ENCODE data around the gene PTPRG.
A peak's percentile ranks its signal among the peaks of the same experiment; 100 is the strongest.
"Not testable (repeated sequence)": the region's sequence is repeated elsewhere in the genome, so short reads cannot be mapped to it uniquely, and the experiment has no call there.

Gene PTPRG

GRCh38 chr3:61561374-61562041, at the start of gene PTPRG:
Gene PTPRG (plus strand): TSS chr3:61561571. CDS start chr3:61562288, 717 bp downstream.
- DNase-seq: peak; percentile 73

- DNase-seq: no peak
These were observed 42.8 kb upstream of the PTPRG start for GRCh38 chr3:61518590-61518989.

DNA sequence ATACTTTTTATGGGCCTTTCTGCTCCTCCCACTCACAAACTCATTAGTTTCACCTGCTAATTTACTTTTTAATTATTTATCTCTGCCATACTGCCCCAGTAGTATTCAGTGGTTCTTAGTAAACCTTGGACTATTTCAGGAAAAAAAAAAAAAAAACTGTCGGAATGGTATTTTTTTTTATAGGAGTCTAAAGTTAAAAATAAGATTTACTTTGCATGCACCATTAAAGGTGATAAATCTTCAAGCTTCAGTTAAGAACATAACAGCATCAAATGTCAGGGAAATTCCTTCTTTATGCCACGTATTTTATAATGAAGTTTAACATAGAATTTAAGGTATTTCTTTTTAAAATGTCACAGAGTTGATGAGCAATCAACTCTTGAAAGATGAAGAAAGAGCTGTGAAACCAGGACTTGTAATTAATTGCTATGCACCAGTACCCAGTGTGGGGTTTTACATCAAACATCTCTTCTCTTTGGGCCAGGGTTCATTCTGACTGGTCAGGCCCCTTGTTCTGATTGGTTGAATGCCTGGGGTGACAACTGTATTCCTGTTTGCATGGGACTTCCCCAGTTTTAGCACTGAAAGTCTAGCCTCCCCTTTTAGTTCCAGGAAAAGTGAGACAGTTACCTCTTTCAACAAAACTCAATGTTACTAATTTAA, 40.3 kb upstream of the PTPRG start:
- DNase-seq: no peak

DNA sequence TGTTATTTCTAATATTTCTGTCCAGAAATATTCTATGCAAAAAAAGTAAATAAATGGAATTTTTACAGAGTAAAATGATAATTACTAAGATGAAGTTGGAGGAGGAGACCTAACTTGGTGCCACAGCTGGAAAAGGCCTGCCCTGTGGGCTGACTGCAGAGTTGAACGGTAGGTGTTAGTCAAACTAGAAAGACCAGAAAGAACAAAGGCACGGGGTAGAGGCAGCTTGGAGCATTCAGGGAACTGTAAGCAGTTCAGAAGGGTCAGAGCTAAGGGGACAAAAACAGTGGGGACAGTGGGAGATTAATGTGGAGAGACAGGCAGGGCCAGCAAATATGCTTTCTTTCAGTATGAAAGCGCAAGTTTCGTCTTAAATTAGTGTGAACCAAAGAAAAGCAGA, 39.3 kb upstream of the PTPRG start:
- DNase-seq: no peak

- no peak for DNase-seq
These were observed 38.7 kb upstream of the PTPRG start for GRCh38 chr3:61522626-61523025.

DNA sequence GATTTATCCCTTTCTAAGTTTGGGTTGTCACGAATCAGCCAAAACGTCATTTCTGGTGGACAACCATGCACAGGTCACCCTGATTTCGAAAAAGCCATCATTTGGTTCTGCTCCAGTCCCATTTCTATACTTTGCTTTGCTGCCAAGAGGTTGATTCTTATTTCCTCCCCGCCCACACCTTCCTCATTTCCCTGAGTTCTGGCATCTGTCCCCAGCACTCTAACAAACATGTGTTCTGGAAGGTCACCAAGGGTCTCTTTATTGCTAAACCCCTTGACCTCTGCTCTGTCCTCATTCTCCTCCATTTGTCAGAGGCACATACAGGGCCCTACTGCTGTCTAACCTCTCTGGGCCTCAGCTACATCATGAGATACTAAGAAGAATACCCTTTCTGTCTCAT, 36.4 kb upstream of the PTPRG start:
- no peak for DNase-seq

GRCh38 chr3:61526308-61526707, 35.1 kb upstream of the PTPRG start:
- no peak for DNase-seq

GRCh38 chr3:61527011-61527410, 34.4 kb upstream of the PTPRG start:
- no peak for DNase-seq

DNA sequence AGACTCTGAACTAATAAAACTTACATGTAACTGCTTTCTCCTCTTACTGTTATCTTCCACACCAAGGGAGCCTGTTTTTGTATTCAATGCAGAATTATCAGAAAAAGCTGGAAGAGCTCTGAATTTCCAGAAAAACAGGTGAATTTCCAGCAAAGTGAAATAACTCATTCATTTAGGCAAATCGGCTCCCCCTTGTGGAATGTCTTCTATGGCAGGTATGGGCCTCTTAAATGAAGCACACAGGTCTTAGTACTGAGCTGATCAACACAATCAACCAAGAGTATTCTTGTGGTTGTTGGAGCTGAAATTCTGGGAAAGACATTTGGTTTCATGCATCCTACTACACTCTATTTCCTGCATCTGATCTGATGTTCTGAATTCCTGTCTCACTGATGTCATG, 31.0 kb upstream of the PTPRG start:
- peak; percentile 10 for DNase-seq

DNA sequence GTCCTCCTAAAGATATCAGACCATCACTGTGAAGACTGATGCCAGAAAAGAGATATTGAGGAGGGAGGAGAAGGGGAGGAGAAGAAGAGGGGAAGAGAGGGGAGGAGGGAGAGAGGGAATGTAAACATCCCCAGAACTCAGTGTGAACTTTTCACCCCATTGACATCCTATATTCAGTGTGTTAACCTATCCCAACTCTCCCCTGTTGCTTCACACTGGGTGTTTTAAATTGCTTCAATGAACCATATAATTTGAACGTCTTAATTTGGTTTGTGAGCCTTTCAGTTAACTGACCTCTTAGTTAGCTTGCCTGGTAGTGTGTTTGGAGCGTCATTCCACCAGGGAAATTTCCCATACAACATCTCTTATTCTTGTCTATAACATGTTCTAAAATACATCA, 29.8 kb upstream of the PTPRG start:
- no peak for DNase-seq

GRCh38 chr3:61532739-61533500, 28.5 kb upstream of the PTPRG start:
- DNase-seq: no peak

- DNase-seq: no peak
These were observed 25.5 kb upstream of the PTPRG start for GRCh38 chr3:61535826-61536225.

GRCh38 chr3:61537366-61537765, 24.0 kb upstream of the PTPRG start:
- no peak for DNase-seq

GRCh38 chr3:61538486-61538885, 22.9 kb upstream of the PTPRG start:
- DNase-seq: no peak

DNA sequence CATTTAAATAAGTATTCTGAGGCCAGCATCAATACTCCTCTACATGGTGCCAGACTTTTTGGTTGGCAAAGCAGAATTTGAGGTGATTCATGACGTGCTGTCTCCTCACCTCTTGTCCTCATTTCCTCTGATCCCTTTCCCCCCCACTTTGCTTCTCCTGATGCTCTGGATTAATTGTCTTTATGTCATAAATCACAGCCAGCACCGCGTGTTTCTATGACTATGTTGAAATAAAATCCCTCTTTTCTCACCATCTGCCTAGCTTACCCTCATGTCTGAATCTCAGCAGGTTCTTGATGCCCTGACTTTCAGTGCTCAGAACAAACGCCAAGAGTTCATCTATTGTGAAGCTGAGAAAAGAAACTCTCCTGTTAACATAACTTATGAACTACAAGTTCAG, 19.7 kb upstream of the PTPRG start:
- no peak for DNase-seq

DNA sequence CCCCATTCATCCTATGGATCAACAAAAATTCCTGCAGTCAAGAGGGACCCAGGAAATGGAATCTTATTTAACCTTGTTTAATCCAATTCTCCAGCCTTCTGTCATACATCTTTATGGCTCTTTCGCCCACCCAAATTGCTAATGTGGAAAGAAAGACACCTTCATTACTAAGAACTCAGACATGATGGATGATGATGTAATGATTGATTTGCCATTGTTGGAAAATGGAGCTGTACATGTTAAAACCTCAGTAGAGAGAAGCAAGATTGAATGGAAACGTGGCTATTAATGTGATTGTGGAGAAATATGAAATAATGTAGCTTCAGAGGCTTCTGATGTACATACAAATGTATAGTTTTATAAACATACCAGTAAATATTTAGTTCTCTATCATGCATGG, 15.7 kb upstream of the PTPRG start:
- DNase-seq: no peak

DNA sequence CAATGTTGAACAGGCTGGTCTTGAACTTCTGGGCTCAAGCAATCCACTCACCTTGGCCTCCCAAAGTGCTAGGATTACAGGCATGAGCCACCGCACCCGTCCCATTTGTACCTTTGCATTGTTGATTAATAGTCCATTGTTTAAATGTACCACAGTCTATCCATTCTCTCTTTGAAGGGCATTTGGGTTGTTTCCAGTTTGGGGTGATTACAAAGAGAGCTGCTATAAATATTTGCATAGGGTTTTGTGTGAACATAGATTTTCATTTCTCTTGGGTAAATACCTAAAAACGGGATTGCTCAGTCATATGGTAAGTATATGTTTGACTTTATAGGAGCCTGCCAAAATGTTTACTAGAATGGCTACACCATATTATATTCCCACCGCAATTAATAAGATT, 13.7 kb upstream of the PTPRG start:
- DNase-seq: no peak

DNA sequence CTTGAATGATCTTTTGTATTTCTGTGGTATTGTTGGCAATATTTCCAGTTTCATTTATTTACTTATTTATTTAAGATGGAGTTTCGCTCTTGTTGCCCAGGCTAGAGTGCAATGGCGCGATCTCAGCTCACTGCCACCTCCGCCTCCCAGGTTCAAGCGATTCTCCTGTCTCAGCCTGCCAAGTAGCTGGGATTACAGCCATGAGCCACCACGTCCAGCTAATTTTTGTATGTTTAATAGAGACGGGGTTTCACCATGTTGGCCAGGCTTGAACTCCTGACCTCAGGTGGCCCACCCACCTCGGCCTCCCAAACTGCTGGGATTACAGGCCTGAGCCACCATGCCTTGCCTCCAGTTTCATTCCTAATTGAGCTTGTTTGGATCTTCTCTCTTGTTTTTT, 8.7 kb upstream of the PTPRG start:
- DNase-seq: not testable (repeated sequence)

GRCh38 chr3:61559136-61559731, 2.1 kb upstream of the PTPRG start:
- DNase-seq: no peak

GRCh38 chr3:61560517-61561373, 626 bp upstream of the PTPRG start:
- no peak for DNase-seq

GRCh38 chr3:61562042-61562720, 810 bp downstream of the PTPRG start:
- no peak for DNase-seq

DNA sequence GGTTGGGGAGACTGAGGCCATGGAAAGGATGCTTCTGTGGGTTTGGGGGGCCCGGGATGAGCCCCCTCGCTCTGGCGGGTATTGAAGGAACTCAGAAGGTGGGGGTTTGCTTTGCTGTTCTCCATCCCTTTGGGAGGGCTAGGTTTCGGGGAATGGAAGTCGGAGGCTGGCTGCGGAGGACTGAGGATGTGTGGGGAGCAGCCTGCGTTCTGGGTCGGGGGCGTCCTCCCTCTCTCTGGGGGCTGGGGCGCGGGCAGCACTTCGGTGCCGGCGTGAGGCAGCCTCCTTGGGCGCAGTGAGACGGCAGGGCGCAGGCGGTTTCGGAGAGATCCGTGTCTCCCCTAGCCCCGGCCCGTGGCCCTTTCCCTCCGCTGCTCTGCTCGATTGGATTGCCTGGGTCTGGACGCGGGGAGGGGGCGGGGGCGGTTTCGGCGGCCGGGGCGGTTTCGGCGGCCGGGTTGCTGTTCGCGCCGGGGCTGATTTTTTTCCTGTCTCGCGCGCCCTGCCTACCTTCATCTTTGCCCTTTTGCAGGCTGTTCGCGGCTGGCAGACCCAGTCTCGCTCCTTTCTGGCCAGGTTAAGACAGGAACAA, 1.4 kb downstream of the PTPRG start:
- no peak for DNase-seq

Data from NCI-H1436 (cell line).